ENCODE data around the gene BST2. TPM values are rescaled to one million over a fixed set of nuclear protein-coding genes. Genes with fewer than 3 reads are reported as not detected.

The BST2 gene
- total and polyA plus RNA-seq, 10 of the 15 experiments (the other 5 are each of a cell fraction or from before 2014, with no cell fraction given) = 16.6 to 372 (median 264) TPM

GRCh38 chr19:17418710-17419109 is 13.3 kb upstream of the BST2 start:
- H3K27ac ChIP-seq (ENCODE audit: control insufficient read depth, insufficient read depth) = peak overlapping the region; percentile 59; the same call in 1 of the 2 replicates
- no peak overlapping the region; the same call in 1 of the 2 replicates for H3K9ac ChIP-seq (ENCODE audit: control insufficient read depth, insufficient read depth, low read length)
- CTCF ChIA-PET = interaction anchor here (0.9 to 2.6 kb wide), 8 partner anchors 9 to 78 kb away, joined by 3 to 12 read pairs (median 6); no protein-coding TSS in a partner anchor
- intact Hi-C loops (cut with micrococcal nuclease; ENCODE audit: unreplicated experiment) (no loop called here), in situ Hi-C loops (cut with MboI) (no loop called here)
- peaks cover 2% of the 10 kb centered on the region; the same call in 1 of the 2 replicates for H3K79me2 ChIP-seq (ENCODE audit: control insufficient read depth, insufficient read depth, low read length)
- ATAC-seq = no peak
- DNase-seq (ENCODE audit: low read depth, low spot score) = no peak
- BruUV-seq (replicated peaks) = no TSS peak
- H3K4me3 ChIP-seq = peak overlapping the region; percentile 76
- no peaks in the 10 kb centered on the region for H4K20me1 ChIP-seq (ENCODE audit: control insufficient read depth, insufficient read depth)
- POLR2A ChIA-PET = interaction anchor here (0.9 to 4.3 kb wide), 5 partner anchors 11 to 193 kb away, joined by 3 to 46 read pairs (median 3); partner anchors contain the start of genes BST2, MRPL34 and OCEL1
- SMC1A ChIA-PET (ENCODE audit: uncharacterized antibody, unreplicated experiment) = interaction anchor here (1.3 to 3.7 kb wide), 4 partner anchors 12 to 20 kb away, joined by 3 to 26 read pairs (median 3); partner anchors contain the start of gene BST2
- no peak for FAIRE-seq
- H3K27me3 ChIP-seq (replicated peaks in 1 of 2; ENCODE audit: control insufficient read depth in 2 of 2, insufficient read depth in 2 of 2, low read length in 1 of 2) = no peaks in the 10 kb centered on the region
- no peak for TF ChIP-seq ZBTB33 (IDR thresholded peaks at IDR 0.05)
- TF ChIP-seq CREB1 (IDR thresholded peaks at IDR 0.05; ENCODE audit: low read depth) = no peak
- TF ChIP-seq PKNOX1 (IDR thresholded peaks at IDR 0.05) = no peak
- TF ChIP-seq SIX5 (IDR thresholded peaks at IDR 0.05; ENCODE audit: low read depth, low read length, severe bottlenecking) = no peak
- no peak for TF ChIP-seq POLR2AphosphoS5 (IDR thresholded peaks at IDR 0.05; ENCODE audit: low read length)
- no peak for TF ChIP-seq POLR2AphosphoS2 (IDR thresholded peaks at IDR 0.05; ENCODE audit: low read depth, low read length)
- TF ChIP-seq BRCA1 (IDR thresholded peaks at IDR 0.05; ENCODE audit: low read depth, low read length) = no peak
- no peaks in the 10 kb centered on the region; the same call in 1 of the 2 replicates for H3K4me1 ChIP-seq (ENCODE audit: control insufficient read depth, insufficient read depth, low read length)
- peaks cover 0 to 4% of the 10 kb centered on the region in 2 experiments; a peak in 1 of 4 replicates for H3K36me3 ChIP-seq (ENCODE audit: control insufficient read depth in 2 of 2, insufficient read depth in 2 of 2, low read length in 1 of 2)
- no peak overlapping the region for H2AFZ ChIP-seq (ENCODE audit: control insufficient read depth, low read depth, low read length)
- no peaks in the 10 kb centered on the region for H3K9me3 ChIP-seq (replicated peaks; ENCODE audit: control insufficient read depth, insufficient read depth, low read length)
- peak overlapping the region; percentile 68 for H3K4me2 ChIP-seq (ENCODE audit: control insufficient read depth, insufficient read depth)
- RAD21 ChIA-PET (ENCODE audit: unreplicated experiment) = interaction anchor here (1.0 to 1.6 kb wide), 3 partner anchors 13 to 113 kb away, joined by 3 to 21 read pairs (median 5); partner anchors contain the start of genes BST2, DDA1 and MRPL34
- WGBS (ENCODE audit: insufficient coverage, insufficient replicate concordance, low lambda C conversion rate, missing lambda C conversion rate) = 79% methylated on average over 3 of the region's 3 CpGs
